ENCODE data around the gene ZNF628.

Gene ZNF628

DNA sequence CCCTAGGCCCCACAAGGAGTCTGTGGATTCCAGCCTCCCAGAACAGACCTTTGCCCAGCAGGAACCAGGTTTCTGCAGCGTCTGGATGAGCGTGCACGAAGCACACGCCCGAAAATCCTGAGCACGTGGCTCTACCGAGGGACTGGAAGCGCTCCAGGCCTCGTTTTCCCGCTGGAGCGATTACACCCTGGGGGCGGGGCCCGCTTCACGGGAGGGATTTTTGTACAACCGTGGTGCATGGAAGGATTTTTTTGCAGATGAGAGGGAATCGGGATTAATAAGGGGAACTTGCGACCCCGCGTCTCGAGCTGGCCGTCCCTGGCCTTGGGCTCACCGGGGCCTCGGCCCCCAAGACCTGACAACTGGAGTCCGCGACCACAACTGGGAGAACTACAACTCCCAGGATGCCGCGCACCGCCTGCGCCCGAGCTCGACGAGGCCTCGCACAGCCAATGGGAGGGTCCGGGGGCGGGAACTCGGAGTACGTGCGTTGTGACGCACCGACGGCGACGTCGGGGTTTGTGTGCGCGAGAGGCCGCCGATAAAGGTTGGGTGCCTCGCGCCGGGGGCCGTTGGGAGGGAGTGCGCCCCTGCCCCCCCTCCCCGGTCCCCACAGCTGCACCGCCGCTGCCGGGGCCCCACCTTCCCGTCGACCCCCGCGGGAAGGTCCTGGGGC lies at the start of gene ZNF628:
ZNF628 (plus strand) TSS at position 518 of the 676 bp plus-strand sequence. CDS start 3,294 bp downstream, outside the sequence.
- DNase-seq (ENCODE audit: extremely low spot score): peak; percentile 95
- ChIA-PET CTCF (interaction anchor here (0.6 to 2.8 kb wide), 4 partner anchors 8 to 225 kb away, joined by 4 to 23 read pairs (median 4); no protein-coding TSS in a partner anchor), POLR2A (interaction anchor here (0.8 to 3.3 kb wide), 21 partner anchors 9 to 358 kb away, joined by 3 to 21 read pairs (median 5); partner anchors contain the start of genes FIZ1, ISOC2, NAT14 and PPP6R1)
- no peak for TF ChIP-seq SP1 (IDR thresholded peaks at IDR 0.05)
- peak; percentile 99 for TF ChIP-seq L3MBTL2 (conservative IDR thresholded peaks at IDR 0.05)

DNA sequence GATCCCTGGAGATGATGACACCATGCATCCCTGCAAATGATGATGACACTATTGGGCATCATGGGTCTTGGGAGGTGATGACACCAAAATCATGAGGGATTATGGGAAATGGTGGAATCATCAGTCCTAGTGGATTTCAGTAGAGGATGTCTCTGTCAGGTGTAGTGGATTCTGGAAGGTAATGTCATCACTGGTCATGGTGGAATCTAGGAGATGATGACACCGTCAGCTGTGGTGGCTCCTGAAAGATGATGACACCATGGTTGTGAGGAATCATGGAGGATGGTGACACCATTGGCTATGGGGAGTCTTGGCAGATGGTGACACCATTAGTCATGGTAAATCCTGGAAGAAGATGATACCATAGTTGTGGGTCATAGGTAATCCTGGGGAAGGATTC lies 45.2 kb upstream of the ZNF628 start:
- TF ChIP-seq TARDBP (IDR thresholded peaks at IDR 0.05) (no peak), FOXM1 (IDR thresholded peaks at IDR 0.05; ENCODE audit: borderline replicate concordance) (no peak), FOXA1 (IDR thresholded peaks at IDR 0.05) (no peak), HDGF (IDR thresholded peaks at IDR 0.05; ENCODE audit: borderline replicate concordance) (no peak), CTBP1 (IDR thresholded peaks at IDR 0.05; ENCODE audit: borderline replicate concordance) (no peak), ZNF384 (IDR thresholded peaks at IDR 0.05) (no peak), FOXK2 (IDR thresholded peaks at IDR 0.05) (no peak), ARNT (IDR thresholded peaks at IDR 0.05) (no peak), SP1 (IDR thresholded peaks at IDR 0.05) (no peak), NFRKB (IDR thresholded peaks at IDR 0.05) (no peak), BHLHE40 (IDR thresholded peaks at IDR 0.05; ENCODE audit: borderline replicate concordance) (no peak), SUZ12 (IDR thresholded peaks at IDR 0.05) (no peak), L3MBTL2 (conservative IDR thresholded peaks at IDR 0.05) (no peak), ELF4 (IDR thresholded peaks at IDR 0.05) (no peak), LEF1 (IDR thresholded peaks at IDR 0.05; ENCODE audit: borderline replicate concordance) (no peak)
- TF ChIP-seq, protein P1, sequence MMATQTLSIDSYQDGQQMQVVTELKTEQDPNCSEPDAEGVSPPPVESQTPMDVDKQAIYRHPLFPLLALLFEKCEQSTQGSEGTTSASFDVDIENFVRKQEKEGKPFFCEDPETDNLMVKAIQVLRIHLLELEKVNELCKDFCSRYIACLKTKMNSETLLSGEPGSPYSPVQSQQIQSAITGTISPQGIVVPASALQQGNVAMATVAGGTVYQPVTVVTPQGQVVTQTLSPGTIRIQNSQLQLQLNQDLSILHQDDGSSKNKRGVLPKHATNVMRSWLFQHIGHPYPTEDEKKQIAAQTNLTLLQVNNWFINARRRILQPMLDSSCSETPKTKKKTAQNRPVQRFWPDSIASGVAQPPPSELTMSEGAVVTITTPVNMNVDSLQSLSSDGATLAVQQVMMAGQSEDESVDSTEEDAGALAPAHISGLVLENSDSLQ (IDR thresholded peaks at IDR 0.05): no peak
- POLR2A ChIA-PET: no interaction called here
- no peak for DNase-seq (ENCODE audit: extremely low spot score)
- CTCF ChIA-PET: no interaction called here

DNA sequence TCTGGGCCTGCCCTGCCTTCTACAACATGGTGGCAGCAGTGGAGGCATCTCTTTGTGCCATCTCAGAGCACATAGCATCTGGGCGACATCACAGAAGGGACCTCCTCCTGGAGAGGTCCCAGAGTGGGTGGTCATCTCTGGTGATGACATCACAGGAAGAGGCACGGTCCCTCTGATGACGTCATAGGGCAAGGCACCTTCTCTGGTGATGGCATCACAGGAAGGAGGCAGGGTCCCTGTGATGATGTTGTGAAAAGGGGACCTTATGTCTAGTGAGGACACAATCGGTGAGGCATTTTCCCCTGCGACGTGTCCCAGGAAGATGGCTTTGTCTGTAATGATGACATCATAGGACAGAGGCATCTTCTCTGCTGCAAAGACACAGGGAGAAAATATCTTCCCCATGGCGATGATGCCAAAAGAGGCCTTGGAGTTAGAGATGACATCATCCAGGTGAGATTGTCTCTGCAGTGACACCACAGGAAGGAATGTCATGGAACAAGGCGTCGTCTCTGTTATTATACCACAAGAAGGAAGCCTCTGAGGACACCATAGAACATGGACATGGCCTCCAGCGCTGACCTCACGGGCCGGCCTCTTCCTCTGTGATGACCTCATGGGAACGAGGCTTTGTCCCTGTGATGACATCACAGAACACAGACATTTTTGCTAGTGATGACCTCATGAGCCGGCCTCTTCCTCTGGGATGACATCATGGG lies 44.0 kb upstream of the ZNF628 start:
- no peak for TF ChIP-seq FOXA1 (IDR thresholded peaks at IDR 0.05)
- no peak for TF ChIP-seq ARNT (IDR thresholded peaks at IDR 0.05)
- no peak for TF ChIP-seq TARDBP (IDR thresholded peaks at IDR 0.05)
- TF ChIP-seq SUZ12 (IDR thresholded peaks at IDR 0.05): no peak
- TF ChIP-seq BHLHE40 (IDR thresholded peaks at IDR 0.05; ENCODE audit: borderline replicate concordance): no peak
- TF ChIP-seq ELF4 (IDR thresholded peaks at IDR 0.05): no peak
- no peak for TF ChIP-seq NFRKB (IDR thresholded peaks at IDR 0.05)
- TF ChIP-seq HDGF (IDR thresholded peaks at IDR 0.05; ENCODE audit: borderline replicate concordance): no peak
- no peak for TF ChIP-seq LEF1 (IDR thresholded peaks at IDR 0.05; ENCODE audit: borderline replicate concordance)
- no peak for TF ChIP-seq FOXM1 (IDR thresholded peaks at IDR 0.05; ENCODE audit: borderline replicate concordance)
- TF ChIP-seq CTBP1 (IDR thresholded peaks at IDR 0.05; ENCODE audit: borderline replicate concordance): no peak
- TF ChIP-seq ZNF384 (IDR thresholded peaks at IDR 0.05): no peak
- no peak for TF ChIP-seq L3MBTL2 (conservative IDR thresholded peaks at IDR 0.05)
- no peak for TF ChIP-seq FOXK2 (IDR thresholded peaks at IDR 0.05)
- no peak for TF ChIP-seq SP1 (IDR thresholded peaks at IDR 0.05)
- POLR2A ChIA-PET: no interaction called here
- CTCF ChIA-PET: interaction anchor here (0.6 kb wide), 1 partner anchor 141 kb away, joined by 5 read pairs; no protein-coding TSS in a partner anchor
- no peak for DNase-seq (ENCODE audit: extremely low spot score)

DNA sequence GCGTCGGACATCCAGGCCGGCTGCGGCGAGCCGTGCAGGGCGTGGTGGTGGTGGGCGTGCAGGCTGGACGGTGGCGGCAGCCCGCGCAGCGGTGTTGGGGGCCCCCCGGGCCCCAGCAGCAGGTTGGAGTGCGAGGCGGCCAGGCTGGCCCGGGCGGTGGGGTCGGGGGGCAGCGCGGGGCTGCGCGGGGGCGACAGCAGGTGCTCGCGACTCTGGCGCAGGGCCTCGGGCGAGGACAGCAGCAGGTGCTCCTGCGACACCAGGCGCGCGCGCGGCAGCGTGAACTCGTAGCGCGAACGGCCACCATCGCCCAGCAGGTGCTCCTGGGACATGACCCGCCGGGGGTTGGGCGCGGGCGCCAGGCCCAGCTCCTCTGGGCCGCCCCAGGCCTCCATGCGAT lies 43.1 kb upstream of the ZNF628 start:
- ChIA-PET POLR2A (no interaction called here), CTCF (no interaction called here)
- no peak for DNase-seq (ENCODE audit: extremely low spot score)
- no peak for TF ChIP-seq FOXM1 (IDR thresholded peaks at IDR 0.05; ENCODE audit: borderline replicate concordance)
- TF ChIP-seq L3MBTL2 (conservative IDR thresholded peaks at IDR 0.05): no peak
- TF ChIP-seq ZNF384 (IDR thresholded peaks at IDR 0.05): no peak
- TF ChIP-seq ARNT (IDR thresholded peaks at IDR 0.05): no peak
- TF ChIP-seq TARDBP (IDR thresholded peaks at IDR 0.05): no peak
- TF ChIP-seq HDGF (IDR thresholded peaks at IDR 0.05; ENCODE audit: borderline replicate concordance): no peak
- TF ChIP-seq NFRKB (IDR thresholded peaks at IDR 0.05): no peak
- TF ChIP-seq, protein P1 (IDR thresholded peaks at IDR 0.05): no peak
- TF ChIP-seq LEF1 (IDR thresholded peaks at IDR 0.05; ENCODE audit: borderline replicate concordance): no peak
- TF ChIP-seq SP1 (IDR thresholded peaks at IDR 0.05): no peak
- no peak for TF ChIP-seq FOXK2 (IDR thresholded peaks at IDR 0.05)
- TF ChIP-seq FOXA1 (IDR thresholded peaks at IDR 0.05): no peak
- TF ChIP-seq BHLHE40 (IDR thresholded peaks at IDR 0.05; ENCODE audit: borderline replicate concordance): no peak
- TF ChIP-seq SUZ12 (IDR thresholded peaks at IDR 0.05): no peak
- no peak for TF ChIP-seq ELF4 (IDR thresholded peaks at IDR 0.05)
- no peak for TF ChIP-seq CTBP1 (IDR thresholded peaks at IDR 0.05; ENCODE audit: borderline replicate concordance)

DNA sequence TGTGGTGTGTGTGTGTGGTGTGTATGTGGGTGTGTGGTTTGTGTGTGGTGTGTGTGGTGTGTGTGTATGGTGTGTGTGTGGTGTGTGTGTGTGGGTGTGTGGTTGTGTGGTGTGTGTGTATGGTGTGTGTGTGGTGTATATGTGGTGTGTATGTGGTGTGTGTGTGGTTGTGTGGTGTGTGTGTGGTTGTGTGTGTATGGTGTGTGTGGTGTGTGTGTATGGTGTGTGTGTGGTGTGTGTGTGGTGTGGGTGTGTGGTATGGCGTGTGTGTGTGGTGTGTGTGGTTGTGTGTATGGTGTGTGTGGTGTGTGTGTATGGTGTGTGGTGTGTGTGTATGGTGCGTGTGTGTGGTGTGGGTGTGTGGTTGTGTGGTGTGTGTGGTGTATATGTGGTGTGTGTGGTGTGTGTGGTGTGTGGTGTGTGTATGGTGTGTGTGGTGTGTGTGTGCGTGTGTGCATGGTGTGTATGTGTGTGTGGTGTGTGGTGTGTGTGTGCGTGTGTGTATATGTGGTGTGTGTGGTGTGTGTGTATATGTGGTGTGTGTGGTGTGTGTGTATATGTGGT lies 42.0 kb upstream of the ZNF628 start:
- CTCF ChIA-PET: no interaction called here
- POLR2A ChIA-PET: no interaction called here
- TF ChIP-seq FOXM1 (IDR thresholded peaks at IDR 0.05; ENCODE audit: borderline replicate concordance) (no peak), HDGF (IDR thresholded peaks at IDR 0.05; ENCODE audit: borderline replicate concordance) (no peak), TARDBP (IDR thresholded peaks at IDR 0.05) (no peak)
- DNase-seq (ENCODE audit: extremely low spot score): no peak

DNA sequence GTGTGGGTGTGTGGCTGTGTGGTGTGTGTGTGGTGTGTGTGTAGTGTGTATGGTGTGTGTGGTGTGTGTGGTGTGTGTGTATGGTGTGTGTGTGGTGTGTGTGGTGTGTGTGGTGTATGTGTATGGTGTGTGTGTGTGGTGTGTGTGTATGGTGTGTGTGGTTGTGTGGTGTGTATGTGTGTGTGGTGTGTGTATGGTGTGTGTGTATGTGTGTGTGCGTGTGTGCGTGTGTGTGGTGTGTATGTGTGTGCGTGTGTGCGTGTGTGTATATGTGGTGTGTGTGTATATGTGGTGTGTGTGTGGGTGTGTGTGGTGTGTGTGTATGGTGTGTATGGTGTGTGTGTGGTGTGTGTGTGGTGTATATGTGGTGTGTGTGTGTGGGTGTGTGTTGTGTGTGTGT lies 41.4 kb upstream of the ZNF628 start:
- TF ChIP-seq HDGF (IDR thresholded peaks at IDR 0.05; ENCODE audit: borderline replicate concordance): no peak
- TF ChIP-seq LEF1 (IDR thresholded peaks at IDR 0.05; ENCODE audit: borderline replicate concordance): no peak
- TF ChIP-seq FOXM1 (IDR thresholded peaks at IDR 0.05; ENCODE audit: borderline replicate concordance): no peak
- TF ChIP-seq FOXA1 (IDR thresholded peaks at IDR 0.05): no peak
- TF ChIP-seq NFRKB (IDR thresholded peaks at IDR 0.05): no peak
- no peak for TF ChIP-seq ARNT (IDR thresholded peaks at IDR 0.05)
- no peak for TF ChIP-seq L3MBTL2 (conservative IDR thresholded peaks at IDR 0.05)
- no peak for TF ChIP-seq ZNF384 (IDR thresholded peaks at IDR 0.05)
- TF ChIP-seq, protein P1 (IDR thresholded peaks at IDR 0.05): no peak
- TF ChIP-seq FOXK2 (IDR thresholded peaks at IDR 0.05): no peak
- no peak for TF ChIP-seq SUZ12 (IDR thresholded peaks at IDR 0.05)
- TF ChIP-seq ELF4 (IDR thresholded peaks at IDR 0.05): no peak
- no peak for TF ChIP-seq BHLHE40 (IDR thresholded peaks at IDR 0.05; ENCODE audit: borderline replicate concordance)
- TF ChIP-seq TARDBP (IDR thresholded peaks at IDR 0.05): no peak
- POLR2A ChIA-PET: no interaction called here
- no peak for DNase-seq (ENCODE audit: extremely low spot score)
- CTCF ChIA-PET: no interaction called here

Data from HEK293T (cell line).